GM23338 (cell line): ENCODE data around the gene MPP3. TPM values are rescaled to one million over a fixed set of nuclear protein-coding genes. Genes with fewer than 3 reads are reported as not detected.

Experiments used
- ATAC-seq: fragments of 200-7000 bp; cut with Tn5 transposase; 3 replicates; pipeline ENCODE4 v1.9.1; 2020
- DNase-seq: peaks from one replicate; pipeline ENCODE4 v3.0.0-alpha.2; 2015; ENCODE audit warnings: low spot score
- H2AFZ ChIP-seq: fragments of 200-600 bp; sonication (generic); 2 replicates; pipeline ENCODE4 v1.8.0; 2016; ENCODE audit warnings: antibody characterized with exemption, mild to moderate bottlenecking, moderate library complexity
- H3F3A ChIP-seq: fragments of 200-600 bp; sonication (generic); replicated peaks from 2 replicates; pipeline ENCODE4 v1.8.0; 2017; ENCODE audit warnings: antibody characterized with exemption, mixed run types, low read depth
- H3K27ac ChIP-seq: fragments of 200-600 bp; sonication (generic); 2 replicates; pipeline ENCODE4 v1.6.1; 2016; ENCODE audit warnings: low read depth
- H3K27me3 ChIP-seq: fragments of 200-600 bp; sonication (generic); 2 replicates; pipeline ENCODE4 v1.8.0; 2016; ENCODE audit warnings: mild to moderate bottlenecking, mixed run types, moderate library complexity; ENCODE audit not compliant: insufficient read depth
- H3K36me3 ChIP-seq: fragments of 200-600 bp; sonication (generic); 2 replicates; pipeline ENCODE4 v1.8.0; 2016; ENCODE audit warnings: mild to moderate bottlenecking; ENCODE audit not compliant: insufficient read depth
- H3K4me1 ChIP-seq: fragments of 200-600 bp; sonication (generic); 2 replicates; pipeline ENCODE4 v1.8.0; 2016; ENCODE audit warnings: mild to moderate bottlenecking, moderate library complexity; ENCODE audit not compliant: insufficient read depth
- H3K4me2 ChIP-seq: fragments of 200-600 bp; sonication (generic); 2 replicates; pipeline ENCODE4 v1.7.1; 2017; ENCODE audit warnings: mixed run types
- H3K4me3 ChIP-seq: fragments of 200-600 bp; sonication (generic); 2 replicates; pipeline ENCODE4 v1.6.1; 2016; ENCODE audit warnings: mixed run types
- H3K79me2 ChIP-seq: fragments of 200-600 bp; sonication (generic); replicated peaks from 2 replicates; pipeline ENCODE4 v1.8.0; 2017; ENCODE audit warnings: mild to moderate bottlenecking; ENCODE audit not compliant: insufficient read depth
- H3K9me2 ChIP-seq: fragments of 200-600 bp; sonication (generic); 2 replicates; pipeline ENCODE4 v1.8.0; 2017; ENCODE audit not compliant: insufficient read depth
- H4K20me1 ChIP-seq: fragments of 200-600 bp; sonication (generic); replicated peaks from 2 replicates; pipeline ENCODE4 v1.8.0; 2017; ENCODE audit warnings: mild to moderate bottlenecking; ENCODE audit not compliant: insufficient read depth
- H3K27ac Mint-ChIP-seq: 2 replicates; pipeline ENCODE4 v1.8.0; 2020; ENCODE audit warnings: inconsistent platforms, mild to moderate bottlenecking, moderate library complexity, mixed read lengths
- H3K27me3 Mint-ChIP-seq: 3 replicates; pipeline ENCODE4 v1.8.0; 2022; ENCODE audit warnings: low read depth, mild to moderate bottlenecking, moderate library complexity, mixed read lengths, inconsistent platforms; ENCODE audit not compliant: insufficient read depth, poor library complexity
- H3K36me3 Mint-ChIP-seq: 3 replicates; pipeline ENCODE4 v1.8.0; 2021; ENCODE audit warnings: low read depth, mild to moderate bottlenecking, inconsistent platforms, moderate library complexity, mixed read lengths
- H3K4me1 Mint-ChIP-seq: 3 replicates; pipeline ENCODE4 v1.8.0; 2020; ENCODE audit warnings: mild to moderate bottlenecking, inconsistent platforms, mixed read lengths
- H3K4me3 Mint-ChIP-seq: 3 replicates; pipeline ENCODE4 v1.8.0; 2021; ENCODE audit warnings: moderate library complexity, mild to moderate bottlenecking, inconsistent platforms, mixed read lengths
- H3K9me3 Mint-ChIP-seq: 3 replicates; pipeline ENCODE4 v1.8.0; 2020; ENCODE audit warnings: moderate library complexity, mild to moderate bottlenecking, inconsistent platforms, mixed read lengths
- CREB1 ChIP-seq: fragments of 250-450 bp; sonication (Bioruptor Pico); IDR thresholded peaks from 2 replicates; pipeline ENCODE4 v1.5.0; 2020; ENCODE audit warnings: low read depth, mild to moderate bottlenecking, moderate library complexity
- CTCF ChIP-seq, 2 experiments: fragments of 200-600 bp in 1 of 2; sonication (generic) in 1 of 2; conservative IDR thresholded peaks; 2 replicates each; pipeline versions ENCODE4 v1.5.1 to v1.6.1; 2016 to 2017; ENCODE audit warnings: antibody characterized with exemption in 2 of 2, low read depth in 2 of 2, mild to moderate bottlenecking in 2 of 2, moderate library complexity in 1 of 2
- EZH2 ChIP-seq: fragments of 200-600 bp; sonication (generic); IDR thresholded peaks from one replicate; pipeline ENCODE4 v1.8.0; 2017; ENCODE audit warnings: antibody characterized with exemption, mild to moderate bottlenecking, low read depth; ENCODE audit not compliant: unreplicated experiment
- EZH2phosphoT487 ChIP-seq: fragments of 200-600 bp; sonication (generic); IDR thresholded peaks from one replicate; pipeline ENCODE4 v1.8.1; 2018; ENCODE audit warnings: antibody characterized with exemption; ENCODE audit not compliant: unreplicated experiment
- JUNB ChIP-seq: IDR thresholded peaks from one replicate; pipeline ENCODE4 v1.6.1; 2016; ENCODE audit warnings: antibody characterized with exemption; ENCODE audit not compliant: unreplicated experiment
- NANOG ChIP-seq: IDR thresholded peaks from 2 replicates; pipeline ENCODE4 v1.6.1; 2016; ENCODE audit warnings: antibody characterized with exemption, borderline replicate concordance
- POLR2AphosphoS5 ChIP-seq: IDR thresholded peaks from 2 replicates; pipeline ENCODE4 v1.6.1; 2016; ENCODE audit warnings: antibody characterized with exemption, low read depth
- REST ChIP-seq: IDR thresholded peaks from one replicate; pipeline ENCODE4 v1.6.1; 2018; ENCODE audit warnings: antibody characterized with exemption; ENCODE audit not compliant: unreplicated experiment
- STAT1 ChIP-seq: IDR thresholded peaks from one replicate; pipeline ENCODE4 v1.6.1; 2016; ENCODE audit warnings: antibody characterized with exemption; ENCODE audit not compliant: unreplicated experiment
- ZNF462 ChIP-seq: fragments of 250-450 bp; sonication (Bioruptor Pico); IDR thresholded peaks from 2 replicates; pipeline ENCODE4 v1.5.0; 2020; ENCODE audit warnings: mild to moderate bottlenecking, moderate library complexity
- polyA plus RNA-seq: library from polyadenylated mRNA; unstranded; fragments of >200 nt; fragmentation: Nextera tagmentation; extraction: Ambion mirVana; gene quantifications from 2 replicates; pipeline ENCODE4 v1.2.1, GENCODE V29; 2016
- total RNA-seq: library from RNA; depleted of rRNA; stranded (reverse); fragments of >200 nt; shearing (Covaris generic); gene quantifications from 2 replicates; pipeline ENCODE4 v1.2.3, GENCODE V29; 2014

Gene MPP3
- total and polyA plus RNA-seq, 2 experiments from 2014 or later = 6.6 to 7.4 TPM

- TF ChIP-seq CTCF (conservative IDR thresholded peaks at IDR 0.05; ENCODE audit: low read depth in 2 of 2) = no peak
- no peak for TF ChIP-seq POLR2AphosphoS5
- TF ChIP-seq EZH2phosphoT487 = no peak
- TF ChIP-seq STAT1 = no peak
- TF ChIP-seq EZH2 = no peak
- TF ChIP-seq JUNB = no peak
Measured at GRCh38 chr17:43758497-43759174, 74.3 kb downstream of the MPP3 start, which contains the start of gene SOST (continued).

- no peak overlapping the region for H3K4me3 ChIP-seq
- Mint-ChIP-seq H3K27me3 (peaks cover 22% of the 10 kb centered on the region), H3K36me3 (no peaks in the 10 kb centered on the region), H3K4me3 (no peak overlapping the region), H3K4me1 (peaks cover 46% of the 10 kb centered on the region), H3K9me3 (no peaks in the 10 kb centered on the region), H3K27ac (no peak overlapping the region)
- no peak overlapping the region for H3K27ac ChIP-seq
- H3F3A ChIP-seq = peaks cover 7% of the 10 kb centered on the region; the same call in 1 of the 2 replicates
- no peaks in the 10 kb centered on the region for H3K79me2 ChIP-seq
- H3K36me3 ChIP-seq = no peaks in the 10 kb centered on the region
- H3K4me2 ChIP-seq = no peak overlapping the region
- H3K27me3 ChIP-seq = peaks cover 30% of the 10 kb centered on the region
- peak overlapping the region; percentile 47; the same call in 1 of the 2 replicates for H2AFZ ChIP-seq
- DNase-seq (no peak), ATAC-seq (no peak)
- H3K9me2 ChIP-seq = no peaks in the 10 kb centered on the region
- TF ChIP-seq ZNF462 (CRISPR knock-in tag) (no peak), NANOG (no peak), EZH2 (no peak), POLR2AphosphoS5 (no peak), REST (no peak), CREB1 (CRISPR knock-in tag) (no peak), STAT1 (no peak)
- peaks cover 25% of the 10 kb centered on the region for H3K4me1 ChIP-seq
- no peaks in the 10 kb centered on the region for H4K20me1 ChIP-seq
Measured at GRCh38 chr17:43758086-43758485, 74.9 kb downstream of the MPP3 start.
